BE2C (cell line): ENCODE data around the gene CEMP1.

ENCODE experiments used
- DNase-seq: peaks from one replicate; pipeline ENCODE4 v3.0.0-alpha.2; 2020
- H3K27me3 ChIP-seq: fragments of 250-450 bp; sonication (Bioruptor Pico); 2 replicates; pipeline ENCODE4 v1.5.1; 2020; ENCODE audit warnings: mild to moderate bottlenecking
- H3K36me3 ChIP-seq: fragments of 250-450 bp; sonication (Bioruptor Pico); 2 replicates; pipeline ENCODE4 v1.5.1; 2020; ENCODE audit warnings: mild to moderate bottlenecking
- H3K4me1 ChIP-seq: fragments of 250-450 bp; sonication (Bioruptor Pico); 2 replicates; pipeline ENCODE4 v1.5.1; 2020
- H3K4me3 ChIP-seq: 2 replicates; pipeline ENCODE4 v1.5.1; 2011; ENCODE audit warnings: low read depth, low read length
- H3K9me3 ChIP-seq: fragments of 250-450 bp; sonication (Bioruptor Pico); 2 replicates; pipeline ENCODE4 v1.5.1; 2020
- TF ChIP-seq, protein P1 (sequence below): IDR thresholded peaks from 2 replicates; pipeline ENCODE4 v1.5.1; 2012; ENCODE audit warnings: mild to moderate bottlenecking, low read depth, low read length

Gene CEMP1

DNA sequence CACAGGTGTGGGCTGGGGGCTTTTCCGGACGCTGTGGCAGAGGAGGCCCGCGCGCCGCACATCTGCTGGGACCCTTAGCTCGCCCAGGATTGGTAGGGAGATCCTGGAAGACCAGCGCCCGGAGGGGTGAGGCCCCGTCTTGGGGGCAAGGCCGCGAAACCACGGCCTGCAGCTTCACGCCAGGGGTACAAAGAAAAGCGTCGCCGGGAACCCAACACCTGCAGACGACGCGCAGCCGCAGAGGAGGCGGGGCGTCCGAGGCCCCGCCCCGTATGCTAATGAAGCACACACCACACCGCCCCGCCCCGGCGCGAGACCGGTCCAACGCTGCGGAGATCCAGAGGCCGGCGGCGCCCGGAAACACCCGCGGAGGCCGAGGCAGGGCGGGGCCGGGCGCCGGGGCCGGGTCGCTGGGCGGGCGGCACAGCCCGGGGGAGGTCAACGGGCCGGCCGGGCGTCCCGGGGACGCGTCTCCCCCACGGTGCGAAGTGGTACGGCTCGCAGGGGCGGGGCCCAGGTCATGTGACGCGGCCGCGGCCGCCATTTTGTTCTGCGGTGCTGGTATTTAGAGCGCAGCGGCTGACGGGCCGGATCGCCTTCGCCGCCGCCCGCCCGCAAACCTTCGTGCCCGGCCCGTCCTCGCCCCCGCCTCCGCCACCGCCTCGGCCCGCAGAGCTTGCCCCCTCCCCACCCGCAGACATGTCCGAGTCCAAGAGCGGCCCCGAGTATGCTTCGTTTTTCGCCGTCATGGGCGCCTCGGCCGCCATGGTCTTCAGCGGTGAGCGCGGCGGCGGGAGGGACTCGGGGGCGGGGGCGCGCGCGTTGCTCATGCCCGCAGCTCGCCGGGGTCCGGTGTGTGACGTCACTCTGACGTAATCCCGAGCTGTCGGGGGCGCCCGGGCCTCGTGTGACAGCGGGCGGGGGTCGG lies 17.5 kb downstream of the CEMP1 start, which contains the start of gene ATP6V0C:
ATP6V0C (plus strand) TSS at position 548 of the 928 bp plus-strand sequence; CDS start at position 700, 152 bp downstream.
- Histone ChIP-seq H3K36me3 (peaks cover 6% of the 10 kb centered on the region; the same call in 1 of the 2 replicates), H3K9me3 (no peaks in the 10 kb centered on the region), H3K4me3 (peak within 1 kb of the TSS; percentile 81), H3K4me1 (peaks cover 3% of the 10 kb centered on the region; the same call in 1 of the 2 replicates), H3K27me3 (no peaks in the 10 kb centered on the region)
- peak; percentile 95 for DNase-seq
- TF ChIP-seq, protein P1, sequence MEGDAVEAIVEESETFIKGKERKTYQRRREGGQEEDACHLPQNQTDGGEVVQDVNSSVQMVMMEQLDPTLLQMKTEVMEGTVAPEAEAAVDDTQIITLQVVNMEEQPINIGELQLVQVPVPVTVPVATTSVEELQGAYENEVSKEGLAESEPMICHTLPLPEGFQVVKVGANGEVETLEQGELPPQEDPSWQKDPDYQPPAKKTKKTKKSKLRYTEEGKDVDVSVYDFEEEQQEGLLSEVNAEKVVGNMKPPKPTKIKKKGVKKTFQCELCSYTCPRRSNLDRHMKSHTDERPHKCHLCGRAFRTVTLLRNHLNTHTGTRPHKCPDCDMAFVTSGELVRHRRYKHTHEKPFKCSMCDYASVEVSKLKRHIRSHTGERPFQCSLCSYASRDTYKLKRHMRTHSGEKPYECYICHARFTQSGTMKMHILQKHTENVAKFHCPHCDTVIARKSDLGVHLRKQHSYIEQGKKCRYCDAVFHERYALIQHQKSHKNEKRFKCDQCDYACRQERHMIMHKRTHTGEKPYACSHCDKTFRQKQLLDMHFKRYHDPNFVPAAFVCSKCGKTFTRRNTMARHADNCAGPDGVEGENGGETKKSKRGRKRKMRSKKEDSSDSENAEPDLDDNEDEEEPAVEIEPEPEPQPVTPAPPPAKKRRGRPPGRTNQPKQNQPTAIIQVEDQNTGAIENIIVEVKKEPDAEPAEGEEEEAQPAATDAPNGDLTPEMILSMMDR = no peak

DNA sequence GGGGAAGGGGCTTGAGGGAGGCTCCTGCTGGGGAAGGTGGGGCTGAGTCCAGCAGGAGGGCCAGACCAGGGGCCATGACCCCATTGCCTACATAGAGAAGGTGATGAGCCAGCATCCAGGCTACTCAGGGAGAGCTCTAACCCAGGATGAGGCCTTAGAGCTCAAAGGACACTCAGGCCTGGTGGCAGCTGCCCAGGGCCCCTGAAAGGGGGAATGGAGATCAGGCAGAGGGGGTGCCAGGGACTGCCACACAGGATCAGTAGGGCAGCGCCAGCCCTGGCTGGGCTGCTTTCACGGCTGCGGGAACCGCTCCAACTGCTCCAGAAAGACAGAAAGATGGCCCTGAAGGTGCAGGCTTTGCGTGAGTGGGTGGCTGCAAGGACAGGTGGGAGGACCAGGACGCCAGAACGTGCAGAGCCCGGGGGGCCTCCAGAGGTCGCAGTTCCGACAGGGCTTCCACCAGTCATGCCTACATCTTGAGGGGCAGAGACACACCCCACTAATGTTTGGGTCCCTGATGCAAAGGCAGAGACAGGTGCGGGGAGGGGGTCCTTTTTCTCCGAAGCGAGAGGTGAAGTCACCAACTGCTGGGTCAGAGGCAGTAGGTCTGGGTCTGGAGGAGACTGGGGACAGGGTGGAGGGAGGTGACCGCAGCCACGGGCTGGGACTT lies 18.3 kb downstream of the CEMP1 start:
- H3K36me3 ChIP-seq = peaks cover 6% of the 10 kb centered on the region; the same call in 1 of the 2 replicates
- H3K9me3 ChIP-seq = no peaks in the 10 kb centered on the region
- H3K4me3 ChIP-seq = peak overlapping the region; percentile 81
- H3K4me1 ChIP-seq = peaks cover 3% of the 10 kb centered on the region; the same call in 1 of the 2 replicates
- no peaks in the 10 kb centered on the region for H3K27me3 ChIP-seq
- DNase-seq = no peak
- TF ChIP-seq, protein P1 = no peak

DNA sequence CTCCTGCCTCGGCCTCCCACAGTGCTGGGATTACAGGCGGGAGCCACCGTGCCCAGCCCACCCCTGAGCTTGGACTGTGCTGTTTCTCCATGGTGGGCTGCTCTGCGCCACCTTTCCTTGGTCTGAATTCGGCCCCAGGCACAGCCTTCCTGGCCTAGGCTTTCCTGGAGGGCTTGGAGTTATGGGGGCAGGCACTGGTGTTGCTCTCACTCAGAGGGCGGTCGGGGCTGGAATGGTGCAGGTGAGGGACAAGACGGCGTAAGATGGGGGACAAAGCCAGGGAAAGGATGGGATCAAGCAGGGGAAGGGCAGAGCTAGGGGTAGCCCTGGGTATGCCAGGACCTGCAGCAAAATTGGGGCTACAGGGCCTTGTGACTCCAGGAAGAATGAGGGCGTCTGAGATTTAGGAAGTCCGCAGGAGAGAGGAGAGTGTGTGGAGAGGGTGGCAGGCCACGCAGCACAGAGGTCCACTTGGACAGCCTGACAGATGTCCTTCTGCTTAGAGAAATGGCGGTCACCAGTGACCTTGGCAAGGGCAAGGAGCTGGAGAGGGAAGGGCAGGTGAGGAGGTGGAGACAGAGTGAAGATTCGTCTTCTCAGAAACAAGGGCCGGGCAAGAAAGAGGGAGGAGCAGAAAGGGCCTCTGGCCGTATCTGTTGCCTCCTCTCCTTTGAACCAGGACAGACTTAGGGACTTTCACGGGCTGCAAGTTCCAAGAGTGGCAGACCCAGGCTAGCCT lies 19.0 kb downstream of the CEMP1 start:
- no peak overlapping the region for H3K4me3 ChIP-seq
- peaks cover 6% of the 10 kb centered on the region; the same call in 1 of the 2 replicates for H3K36me3 ChIP-seq
- no peak for DNase-seq
- TF ChIP-seq, protein P1 = no peak
- no peaks in the 10 kb centered on the region for H3K27me3 ChIP-seq
- no peaks in the 10 kb centered on the region for H3K9me3 ChIP-seq
- H3K4me1 ChIP-seq = peaks cover 3% of the 10 kb centered on the region; the same call in 1 of the 2 replicates

DNA sequence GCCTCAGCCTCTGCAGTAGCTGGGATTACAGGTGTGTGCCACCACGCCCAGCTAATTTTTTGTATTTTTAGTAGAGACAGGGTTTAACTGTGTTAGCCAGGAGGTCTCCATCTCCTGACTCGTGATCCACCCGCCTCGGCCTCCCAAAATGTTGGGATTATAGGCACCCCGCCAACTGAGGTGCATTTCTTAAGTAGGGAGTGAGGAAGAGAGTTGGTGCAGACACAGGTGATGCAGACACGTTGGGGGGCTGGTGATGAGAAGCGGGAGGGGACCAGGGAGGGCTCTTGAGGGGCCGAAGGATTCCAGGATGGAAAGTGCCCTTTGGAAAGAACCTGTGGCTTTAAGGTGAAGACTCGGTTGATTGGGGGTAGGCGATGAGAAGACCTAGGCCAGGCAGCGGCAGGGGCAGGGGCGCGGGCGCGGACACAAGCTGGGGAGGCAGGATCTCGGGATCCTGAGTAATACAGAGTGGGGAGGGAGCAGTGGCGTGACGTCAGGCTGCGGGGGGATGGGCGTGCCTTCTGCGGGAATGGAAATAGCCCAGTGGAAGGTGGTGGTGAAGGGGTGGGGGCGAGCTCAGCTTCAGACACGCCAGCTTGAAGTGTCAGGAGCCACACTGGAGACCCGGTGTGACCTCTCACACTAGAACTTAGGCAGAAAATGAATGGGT lies 19.9 kb downstream of the CEMP1 start:
- Histone ChIP-seq H3K4me1 (peaks cover 3% of the 10 kb centered on the region; the same call in 1 of the 2 replicates), H3K9me3 (no peaks in the 10 kb centered on the region), H3K4me3 (no peak overlapping the region), H3K27me3 (no peaks in the 10 kb centered on the region), H3K36me3 (peaks cover 4% of the 10 kb centered on the region; the same call in 1 of the 2 replicates)
- no peak for DNase-seq
- TF ChIP-seq, protein P1 = no peak

DNA sequence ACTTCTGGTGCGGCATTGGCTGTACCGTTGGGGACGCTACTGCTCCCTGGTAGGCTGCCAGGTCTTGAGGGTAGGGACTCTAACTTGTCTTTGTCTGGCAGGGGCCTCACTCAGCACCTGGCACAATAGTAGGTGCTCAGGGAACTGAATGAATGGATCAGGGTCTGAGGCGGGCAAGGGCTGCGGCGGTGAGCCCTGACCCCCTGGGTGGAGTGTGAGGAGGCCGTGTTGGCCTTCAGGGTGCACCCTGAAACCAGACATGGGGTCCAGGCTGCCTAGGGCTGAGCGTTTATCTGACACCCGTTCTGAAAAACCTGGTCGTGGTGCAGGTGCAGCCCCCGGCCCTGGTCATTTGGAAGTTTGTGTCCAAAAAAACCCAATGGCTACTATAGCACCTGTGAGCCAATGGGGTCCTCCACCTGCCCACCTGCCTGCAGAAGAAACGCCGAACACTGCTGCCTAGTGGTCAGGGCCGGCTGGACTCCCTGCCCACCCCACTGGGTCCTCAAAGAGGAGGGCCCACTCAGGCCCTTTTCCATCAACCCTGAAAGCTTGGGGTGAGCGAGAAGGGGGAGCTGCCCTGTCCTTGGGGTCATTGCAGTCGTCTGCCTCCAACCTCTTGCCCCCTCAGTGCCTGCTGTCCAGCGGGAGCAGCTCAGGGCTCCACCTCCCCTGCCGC lies 22.3 kb downstream of the CEMP1 start:
- DNase-seq = no peak
- TF ChIP-seq, protein P1 = no peak
- no peaks in the 10 kb centered on the region for H3K9me3 ChIP-seq
- H3K4me1 ChIP-seq = peaks cover 3% of the 10 kb centered on the region; the same call in 1 of the 2 replicates
- peaks cover under 1% of the 10 kb centered on the region; the same call in 1 of the 2 replicates for H3K36me3 ChIP-seq
- H3K4me3 ChIP-seq = no peak overlapping the region
- H3K27me3 ChIP-seq = no peaks in the 10 kb centered on the region
